ENCODE data around the gene FBXO15.

- TF ChIP-seq CTCF (IDR thresholded peaks at IDR 0.05; ENCODE audit: low read length) (no peak), EZH2phosphoT487 (IDR thresholded peaks at IDR 0.05; ENCODE audit: low read length) (no peak)
Measured at GRCh38 chr18:74175658-74176057, 28.0 kb upstream of the FBXO15 start.

All from MM.1S (cell line).